ENCODE measurements around the gene HLX.

HLX gene

GRCh38 chr1:220885971-220886370 is 6.7 kb downstream of the HLX start:
- H3K4me1 Mint-ChIP-seq: peaks cover 9% of the 10 kb centered on the region
- peaks cover 5% of the 10 kb centered on the region for H3K9me3 Mint-ChIP-seq
- H3K27ac Mint-ChIP-seq (ENCODE audit: low read depth): no peak overlapping the region
- no peak overlapping the region for H3K4me3 Mint-ChIP-seq
- peaks cover 97% of the 10 kb centered on the region for H3K27me3 Mint-ChIP-seq
- peaks cover 9% of the 10 kb centered on the region for H3K36me3 Mint-ChIP-seq (ENCODE audit: insufficient read depth)
- ATAC-seq (replicated peaks; ENCODE audit: extremely low read depth, poor library complexity, severe bottlenecking): no peak
- DNase-seq (ENCODE audit: low spot score in 2 of 2): no peak

GRCh38 chr1:220886470-220887201 is 7.4 kb downstream of the HLX start:
- DNase-seq (ENCODE audit: low spot score in 2 of 2) (no peak), ATAC-seq (replicated peaks; ENCODE audit: extremely low read depth, poor library complexity, severe bottlenecking) (no peak)
- Mint-ChIP-seq H3K9me3 (peaks cover 5% of the 10 kb centered on the region), H3K27ac (ENCODE audit: low read depth) (no peak overlapping the region), H3K36me3 (ENCODE audit: insufficient read depth) (peaks cover 12% of the 10 kb centered on the region), H3K4me3 (no peak overlapping the region), H3K27me3 (peaks cover 97% of the 10 kb centered on the region), H3K4me1 (peaks cover 5% of the 10 kb centered on the region)

GRCh38 chr1:220887202-220887519 is 7.9 kb downstream of the HLX start:
- ATAC-seq (replicated peaks; ENCODE audit: extremely low read depth, poor library complexity, severe bottlenecking) (no peak), DNase-seq (ENCODE audit: low spot score in 2 of 2) (no peak)
- Mint-ChIP-seq H3K4me1 (peaks cover 5% of the 10 kb centered on the region), H3K27ac (ENCODE audit: low read depth) (no peak overlapping the region), H3K27me3 (peaks cover 97% of the 10 kb centered on the region), H3K36me3 (ENCODE audit: insufficient read depth) (peaks cover 12% of the 10 kb centered on the region), H3K4me3 (no peak overlapping the region), H3K9me3 (peaks cover 5% of the 10 kb centered on the region)

GRCh38 chr1:220887520-220888416 is 8.5 kb downstream of the HLX start:
- H3K27ac Mint-ChIP-seq (ENCODE audit: low read depth): no peak overlapping the region
- peaks cover 5% of the 10 kb centered on the region for H3K4me1 Mint-ChIP-seq
- H3K27me3 Mint-ChIP-seq: peaks cover 97% of the 10 kb centered on the region
- ATAC-seq (replicated peaks; ENCODE audit: extremely low read depth, poor library complexity, severe bottlenecking) (no peak), DNase-seq (ENCODE audit: low spot score in 2 of 2) (no peak)
- peaks cover 12% of the 10 kb centered on the region for H3K36me3 Mint-ChIP-seq (ENCODE audit: insufficient read depth)
- peaks cover 5% of the 10 kb centered on the region for H3K9me3 Mint-ChIP-seq
- no peak overlapping the region for H3K4me3 Mint-ChIP-seq

- DNase-seq (ENCODE audit: low spot score in 2 of 2) (no peak), ATAC-seq (replicated peaks; ENCODE audit: extremely low read depth, poor library complexity, severe bottlenecking) (no peak)
- Mint-ChIP-seq H3K36me3 (ENCODE audit: insufficient read depth) (peaks cover 11% of the 10 kb centered on the region), H3K4me3 (no peak overlapping the region), H3K4me1 (peaks cover 5% of the 10 kb centered on the region), H3K27me3 (peaks cover 97% of the 10 kb centered on the region), H3K27ac (ENCODE audit: low read depth) (no peak overlapping the region), H3K9me3 (peaks cover 5% of the 10 kb centered on the region)
Measured at GRCh38 chr1:220888417-220888986, 9.3 kb downstream of the HLX start.

- Mint-ChIP-seq H3K4me3 (no peak overlapping the region), H3K4me1 (peaks cover 5% of the 10 kb centered on the region), H3K36me3 (ENCODE audit: insufficient read depth) (peaks cover 7% of the 10 kb centered on the region), H3K9me3 (peaks cover 5% of the 10 kb centered on the region), H3K27me3 (peaks cover 97% of the 10 kb centered on the region), H3K27ac (ENCODE audit: low read depth) (no peak overlapping the region)
- DNase-seq (ENCODE audit: low spot score in 2 of 2): no peak
- no peak for ATAC-seq (replicated peaks; ENCODE audit: extremely low read depth, poor library complexity, severe bottlenecking)
Measured at GRCh38 chr1:220889333-220889732, 10.1 kb downstream of the HLX start.

- no peak for DNase-seq (ENCODE audit: low spot score in 2 of 2)
- ATAC-seq (replicated peaks; ENCODE audit: extremely low read depth, poor library complexity, severe bottlenecking): no peak
- H3K27ac Mint-ChIP-seq (ENCODE audit: low read depth): no peak overlapping the region
- H3K4me3 Mint-ChIP-seq: no peak overlapping the region
- H3K36me3 Mint-ChIP-seq (ENCODE audit: insufficient read depth): peaks cover 5% of the 10 kb centered on the region
- H3K9me3 Mint-ChIP-seq: peaks cover 5% of the 10 kb centered on the region
- H3K27me3 Mint-ChIP-seq: peaks cover 94% of the 10 kb centered on the region
- peaks cover 5% of the 10 kb centered on the region for H3K4me1 Mint-ChIP-seq
Measured at GRCh38 chr1:220889848-220890287, 10.6 kb downstream of the HLX start.

- Mint-ChIP-seq H3K27ac (ENCODE audit: low read depth) (no peak overlapping the region), H3K27me3 (peaks cover 89% of the 10 kb centered on the region), H3K4me1 (peaks cover 5% of the 10 kb centered on the region), H3K4me3 (no peak overlapping the region), H3K36me3 (ENCODE audit: insufficient read depth) (peaks cover 5% of the 10 kb centered on the region), H3K9me3 (peaks cover 5% of the 10 kb centered on the region)
- no peak for DNase-seq (ENCODE audit: low spot score in 2 of 2)
- ATAC-seq (replicated peaks; ENCODE audit: extremely low read depth, poor library complexity, severe bottlenecking): no peak
Measured at GRCh38 chr1:220890602-220891001, 11.4 kb downstream of the HLX start.

- H3K27ac Mint-ChIP-seq (ENCODE audit: low read depth): no peak overlapping the region
- peaks cover under 1% of the 10 kb centered on the region for H3K9me3 Mint-ChIP-seq
- peaks cover 5% of the 10 kb centered on the region for H3K4me1 Mint-ChIP-seq
- H3K4me3 Mint-ChIP-seq: no peak overlapping the region
- no peak for DNase-seq (ENCODE audit: low spot score in 2 of 2)
- no peak for ATAC-seq (replicated peaks; ENCODE audit: extremely low read depth, poor library complexity, severe bottlenecking)
- H3K36me3 Mint-ChIP-seq (ENCODE audit: insufficient read depth): peaks cover 5% of the 10 kb centered on the region
- peaks cover 89% of the 10 kb centered on the region for H3K27me3 Mint-ChIP-seq
Measured at GRCh38 chr1:220891224-220892085, 12.2 kb downstream of the HLX start.

- no peak overlapping the region for H3K27ac Mint-ChIP-seq (ENCODE audit: low read depth)
- H3K9me3 Mint-ChIP-seq: peaks cover 2% of the 10 kb centered on the region
- H3K4me3 Mint-ChIP-seq: no peak overlapping the region
- H3K27me3 Mint-ChIP-seq: peaks cover 86% of the 10 kb centered on the region
- peaks cover 5% of the 10 kb centered on the region for H3K36me3 Mint-ChIP-seq (ENCODE audit: insufficient read depth)
- no peak for DNase-seq (ENCODE audit: low spot score in 2 of 2)
- H3K4me1 Mint-ChIP-seq: peaks cover 5% of the 10 kb centered on the region
- no peak for ATAC-seq (replicated peaks; ENCODE audit: extremely low read depth, poor library complexity, severe bottlenecking)
Measured at GRCh38 chr1:220892086-220892376, 12.8 kb downstream of the HLX start.

GRCh38 chr1:220892997-220893700 is 13.9 kb downstream of the HLX start:
- H3K4me3 Mint-ChIP-seq: no peak overlapping the region
- H3K27ac Mint-ChIP-seq (ENCODE audit: low read depth): no peak overlapping the region
- peaks cover 3% of the 10 kb centered on the region for H3K36me3 Mint-ChIP-seq (ENCODE audit: insufficient read depth)
- peaks cover 78% of the 10 kb centered on the region for H3K27me3 Mint-ChIP-seq
- peaks cover 5% of the 10 kb centered on the region for H3K9me3 Mint-ChIP-seq
- H3K4me1 Mint-ChIP-seq: no peaks in the 10 kb centered on the region
- ATAC-seq (replicated peaks; ENCODE audit: extremely low read depth, poor library complexity, severe bottlenecking) (no peak), DNase-seq (ENCODE audit: low spot score in 2 of 2) (no peak)

GRCh38 chr1:220893701-220894024 is 14.4 kb downstream of the HLX start:
- H3K27me3 Mint-ChIP-seq: peaks cover 73% of the 10 kb centered on the region
- H3K27ac Mint-ChIP-seq (ENCODE audit: low read depth): no peak overlapping the region
- no peak for ATAC-seq (replicated peaks; ENCODE audit: extremely low read depth, poor library complexity, severe bottlenecking)
- DNase-seq (ENCODE audit: low spot score in 2 of 2): no peak
- peaks cover 5% of the 10 kb centered on the region for H3K9me3 Mint-ChIP-seq
- no peak overlapping the region for H3K4me3 Mint-ChIP-seq
- H3K36me3 Mint-ChIP-seq (ENCODE audit: insufficient read depth): peaks cover 3% of the 10 kb centered on the region
- no peaks in the 10 kb centered on the region for H3K4me1 Mint-ChIP-seq

All from central memory CD8-positive, alpha-beta T cell (primary cell).